ENCODE data around the gene SEC14L5. TPM values are rescaled to one million over a fixed set of nuclear protein-coding genes. Genes with fewer than 3 reads are reported as not detected.

The SEC14L5 gene
- total and polyA plus RNA-seq, 10 of the 15 experiments (the other 5 are each of a cell fraction or from before 2014, with no cell fraction given), result 0.01 TPM; not detected in 9

GRCh38 chr16:4908854-4909401, 49.2 kb upstream of the SEC14L5 start:
- H3K4me2 ChIP-seq (ENCODE audit: control insufficient read depth, insufficient read depth), result no peak overlapping the region
- in situ Hi-C loops (cut with MboI), result no loop called here
- ChIA-PET SMC1A (ENCODE audit: uncharacterized antibody, unreplicated experiment) (no interaction called here), CTCF (no interaction called here), POLR2A (no interaction called here), RAD21 (ENCODE audit: unreplicated experiment) (no interaction called here)
- H3K79me2 ChIP-seq (ENCODE audit: control insufficient read depth, insufficient read depth, low read length), result no peaks in the 10 kb centered on the region
- intact Hi-C loops (cut with micrococcal nuclease; ENCODE audit: unreplicated experiment), result no loop called here
- no peaks in the 10 kb centered on the region for H3K27me3 ChIP-seq (replicated peaks in 1 of 2; ENCODE audit: control insufficient read depth in 2 of 2, insufficient read depth in 2 of 2, low read length in 1 of 2)
- TF ChIP-seq SREBF1 (IDR thresholded peaks at IDR 0.05; ENCODE audit: low read length) (no peak), USF2 (IDR thresholded peaks at IDR 0.05; ENCODE audit: borderline replicate concordance, low read depth, low read length) (no peak), ZNF274 (IDR thresholded peaks at IDR 0.05; ENCODE audit: insufficient read depth, insufficient read length) (no peak), POLR2AphosphoS5 (IDR thresholded peaks at IDR 0.05; ENCODE audit: low read length) (no peak), NFYB (IDR thresholded peaks at IDR 0.05; ENCODE audit: insufficient read depth, low read depth, low read length) (no peak), TBL1XR1 (IDR thresholded peaks at IDR 0.05; ENCODE audit: low read depth, low read length) (no peak)
- TF ChIP-seq, protein P1, sequence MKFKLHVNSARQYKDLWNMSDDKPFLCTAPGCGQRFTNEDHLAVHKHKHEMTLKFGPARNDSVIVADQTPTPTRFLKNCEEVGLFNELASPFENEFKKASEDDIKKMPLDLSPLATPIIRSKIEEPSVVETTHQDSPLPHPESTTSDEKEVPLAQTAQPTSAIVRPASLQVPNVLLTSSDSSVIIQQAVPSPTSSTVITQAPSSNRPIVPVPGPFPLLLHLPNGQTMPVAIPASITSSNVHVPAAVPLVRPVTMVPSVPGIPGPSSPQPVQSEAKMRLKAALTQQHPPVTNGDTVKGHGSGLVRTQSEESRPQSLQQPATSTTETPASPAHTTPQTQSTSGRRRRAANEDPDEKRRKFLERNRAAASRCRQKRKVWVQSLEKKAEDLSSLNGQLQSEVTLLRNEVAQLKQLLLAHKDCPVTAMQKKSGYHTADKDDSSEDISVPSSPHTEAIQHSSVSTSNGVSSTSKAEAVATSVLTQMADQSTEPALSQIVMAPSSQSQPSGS (IDR thresholded peaks at IDR 0.05; ENCODE audit: low read length), result no peak
- TF ChIP-seq, protein P2, sequence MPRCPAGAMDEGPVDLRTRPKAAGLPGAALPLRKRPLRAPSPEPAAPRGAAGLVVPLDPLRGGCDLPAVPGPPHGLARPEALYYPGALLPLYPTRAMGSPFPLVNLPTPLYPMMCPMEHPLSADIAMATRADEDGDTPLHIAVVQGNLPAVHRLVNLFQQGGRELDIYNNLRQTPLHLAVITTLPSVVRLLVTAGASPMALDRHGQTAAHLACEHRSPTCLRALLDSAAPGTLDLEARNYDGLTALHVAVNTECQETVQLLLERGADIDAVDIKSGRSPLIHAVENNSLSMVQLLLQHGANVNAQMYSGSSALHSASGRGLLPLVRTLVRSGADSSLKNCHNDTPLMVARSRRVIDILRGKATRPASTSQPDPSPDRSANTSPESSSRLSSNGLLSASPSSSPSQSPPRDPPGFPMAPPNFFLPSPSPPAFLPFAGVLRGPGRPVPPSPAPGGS (IDR thresholded peaks at IDR 0.05; ENCODE audit: borderline replicate concordance, insufficient read depth, low read depth, low read length, poor library complexity, severe bottlenecking), result no peak
- WGBS (ENCODE audit: insufficient coverage, insufficient replicate concordance, low lambda C conversion rate, missing lambda C conversion rate), result 17% methylated on average over 4 of the region's 5 CpGs
- DNase-seq (ENCODE audit: low read depth, low spot score) (no peak), FAIRE-seq (no peak), ATAC-seq (no peak)
- no peak overlapping the region for H3K4me3 ChIP-seq
- no peak overlapping the region for H3K27ac ChIP-seq (ENCODE audit: control insufficient read depth, insufficient read depth)
- no peak overlapping the region for H2AFZ ChIP-seq (ENCODE audit: control insufficient read depth, low read depth, low read length)
- H3K36me3 ChIP-seq (ENCODE audit: control insufficient read depth in 2 of 2, insufficient read depth in 2 of 2, low read length in 1 of 2), result no peaks in the 10 kb centered on the region
- no peak overlapping the region for H3K9ac ChIP-seq (ENCODE audit: control insufficient read depth, insufficient read depth, low read length)
- H4K20me1 ChIP-seq (ENCODE audit: control insufficient read depth, insufficient read depth), result no peaks in the 10 kb centered on the region
- no TSS peak for BruUV-seq (replicated peaks)
- H3K9me3 ChIP-seq (replicated peaks; ENCODE audit: control insufficient read depth, insufficient read depth, low read length), result no peaks in the 10 kb centered on the region
- H3K4me1 ChIP-seq (ENCODE audit: control insufficient read depth, insufficient read depth, low read length), result no peaks in the 10 kb centered on the region

All from GM12878 (cell line).